ENCODE measurements around the gene METTL14. TPM values are rescaled to one million over a fixed set of nuclear protein-coding genes. Genes with fewer than 3 reads are reported as not detected.

The METTL14 gene
- total RNA-seq, 1 donor from 2014 or later, result 52.1 TPM

GRCh38 chr4:118738090-118738489 is 52.9 kb downstream of the METTL14 start:
- H3K36me3 ChIP-seq (ENCODE audit: control insufficient read depth, insufficient read depth, low read length), result no peaks in the 10 kb centered on the region
- no peak for DNase-seq (ENCODE audit: low read depth)
- no peak overlapping the region for H3K4me3 ChIP-seq (ENCODE audit: low read depth, low read length)
- TF ChIP-seq, protein P1, sequence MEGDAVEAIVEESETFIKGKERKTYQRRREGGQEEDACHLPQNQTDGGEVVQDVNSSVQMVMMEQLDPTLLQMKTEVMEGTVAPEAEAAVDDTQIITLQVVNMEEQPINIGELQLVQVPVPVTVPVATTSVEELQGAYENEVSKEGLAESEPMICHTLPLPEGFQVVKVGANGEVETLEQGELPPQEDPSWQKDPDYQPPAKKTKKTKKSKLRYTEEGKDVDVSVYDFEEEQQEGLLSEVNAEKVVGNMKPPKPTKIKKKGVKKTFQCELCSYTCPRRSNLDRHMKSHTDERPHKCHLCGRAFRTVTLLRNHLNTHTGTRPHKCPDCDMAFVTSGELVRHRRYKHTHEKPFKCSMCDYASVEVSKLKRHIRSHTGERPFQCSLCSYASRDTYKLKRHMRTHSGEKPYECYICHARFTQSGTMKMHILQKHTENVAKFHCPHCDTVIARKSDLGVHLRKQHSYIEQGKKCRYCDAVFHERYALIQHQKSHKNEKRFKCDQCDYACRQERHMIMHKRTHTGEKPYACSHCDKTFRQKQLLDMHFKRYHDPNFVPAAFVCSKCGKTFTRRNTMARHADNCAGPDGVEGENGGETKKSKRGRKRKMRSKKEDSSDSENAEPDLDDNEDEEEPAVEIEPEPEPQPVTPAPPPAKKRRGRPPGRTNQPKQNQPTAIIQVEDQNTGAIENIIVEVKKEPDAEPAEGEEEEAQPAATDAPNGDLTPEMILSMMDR (IDR thresholded peaks at IDR 0.05; ENCODE audit: insufficient read depth, low read length, poor library complexity, severe bottlenecking), result no peak
- H3K27me3 ChIP-seq (ENCODE audit: control insufficient read depth, insufficient read depth, low read length), result no peaks in the 10 kb centered on the region

- DNase-seq (ENCODE audit: low read depth), result no peak
- H3K27me3 ChIP-seq (ENCODE audit: control insufficient read depth, insufficient read depth, low read length), result no peaks in the 10 kb centered on the region
- H3K4me3 ChIP-seq (ENCODE audit: low read depth, low read length), result no peak overlapping the region
- no peaks in the 10 kb centered on the region for H3K36me3 ChIP-seq (ENCODE audit: control insufficient read depth, insufficient read depth, low read length)
- TF ChIP-seq, protein P1 (IDR thresholded peaks at IDR 0.05; ENCODE audit: insufficient read depth, low read length, poor library complexity, severe bottlenecking), result no peak
These were observed 54.0 kb downstream of the METTL14 start for GRCh38 chr4:118739022-118739713.

DNA sequence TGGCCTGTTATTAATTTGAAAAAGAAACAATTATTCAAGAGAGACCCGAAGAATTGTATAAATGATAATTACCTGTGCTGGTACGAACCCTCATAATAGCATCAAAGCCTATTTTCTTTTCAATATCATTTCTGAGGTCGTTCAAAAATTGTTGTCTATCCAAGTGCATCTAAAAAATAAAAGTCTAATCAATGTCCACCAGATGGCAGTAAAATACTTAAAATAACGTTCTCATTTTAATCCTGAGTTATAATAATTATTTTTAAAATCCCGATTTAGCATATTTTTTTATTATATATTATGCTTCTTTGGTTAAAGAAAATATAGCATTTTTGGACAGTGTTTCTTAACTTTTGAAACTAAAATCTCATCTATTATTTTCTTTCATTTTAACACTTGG is 55.7 kb downstream of the METTL14 start:
- Histone ChIP-seq H3K27me3 (ENCODE audit: control insufficient read depth, insufficient read depth, low read length) (no peaks in the 10 kb centered on the region), H3K36me3 (ENCODE audit: control insufficient read depth, insufficient read depth, low read length) (no peaks in the 10 kb centered on the region), H3K4me3 (ENCODE audit: low read depth, low read length) (no peak overlapping the region)
- TF ChIP-seq, protein P1 (IDR thresholded peaks at IDR 0.05; ENCODE audit: insufficient read depth, low read length, poor library complexity, severe bottlenecking), result no peak
- DNase-seq (ENCODE audit: low read depth), result no peak

- TF ChIP-seq, protein P1 (IDR thresholded peaks at IDR 0.05; ENCODE audit: insufficient read depth, low read length, poor library complexity, severe bottlenecking), result no peak
- no peak for DNase-seq (ENCODE audit: low read depth)
- Histone ChIP-seq H3K4me3 (ENCODE audit: low read depth, low read length) (no peak overlapping the region), H3K36me3 (ENCODE audit: control insufficient read depth, insufficient read depth, low read length) (peaks cover under 1% of the 10 kb centered on the region), H3K27me3 (ENCODE audit: control insufficient read depth, insufficient read depth, low read length) (no peaks in the 10 kb centered on the region)
These were observed 56.2 kb downstream of the METTL14 start for GRCh38 chr4:118741301-118741855.

DNA sequence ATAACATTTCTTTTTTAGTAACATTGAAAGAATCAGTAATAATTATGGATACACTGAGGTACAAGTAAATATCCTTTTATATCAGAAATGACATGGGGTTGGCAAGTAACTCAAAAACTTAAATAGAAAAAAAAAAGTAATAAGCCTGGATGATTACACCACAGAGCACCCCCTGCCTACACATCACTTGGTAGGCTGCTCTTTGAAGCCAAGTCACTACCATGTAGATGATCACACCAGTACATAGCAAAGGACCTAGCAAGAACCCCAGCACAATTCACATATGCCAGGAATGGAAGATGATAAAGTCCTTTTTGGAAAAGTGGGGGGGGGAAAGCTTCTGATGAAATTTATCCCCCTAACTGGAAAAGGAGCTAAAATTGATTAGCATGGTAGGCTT is 56.9 kb downstream of the METTL14 start:
- no peak overlapping the region for H3K4me3 ChIP-seq (ENCODE audit: low read depth, low read length)
- TF ChIP-seq, protein P1 (IDR thresholded peaks at IDR 0.05; ENCODE audit: insufficient read depth, low read length, poor library complexity, severe bottlenecking), result no peak
- DNase-seq (ENCODE audit: low read depth), result no peak
- H3K27me3 ChIP-seq (ENCODE audit: control insufficient read depth, insufficient read depth, low read length), result no peaks in the 10 kb centered on the region
- H3K36me3 ChIP-seq (ENCODE audit: control insufficient read depth, insufficient read depth, low read length), result peaks cover 1% of the 10 kb centered on the region

DNA sequence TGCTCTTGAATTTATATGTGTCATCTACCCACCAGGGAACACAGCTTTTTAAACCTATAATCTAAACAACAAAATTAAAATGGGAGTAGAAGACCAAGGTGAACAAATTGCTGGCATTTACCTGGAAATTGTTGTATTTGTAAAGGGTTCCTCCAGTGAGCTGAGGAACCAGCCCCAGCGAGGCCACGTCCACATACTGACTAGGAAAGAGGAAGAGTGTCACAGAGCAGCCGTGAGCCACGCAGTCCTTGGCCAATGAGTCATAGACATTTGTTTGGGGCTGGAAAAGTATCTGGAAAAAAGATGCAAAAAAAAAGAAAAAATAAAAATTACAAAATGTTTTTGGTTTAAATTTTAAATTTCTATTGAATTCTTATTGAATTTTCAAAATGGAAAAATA is 58.7 kb downstream of the METTL14 start:
- H3K4me3 ChIP-seq (ENCODE audit: low read depth, low read length), result no peak overlapping the region
- H3K27me3 ChIP-seq (ENCODE audit: control insufficient read depth, insufficient read depth, low read length), result no peaks in the 10 kb centered on the region
- no peak for DNase-seq (ENCODE audit: low read depth)
- H3K36me3 ChIP-seq (ENCODE audit: control insufficient read depth, insufficient read depth, low read length), result peaks cover 1% of the 10 kb centered on the region
- TF ChIP-seq, protein P1 (IDR thresholded peaks at IDR 0.05; ENCODE audit: insufficient read depth, low read length, poor library complexity, severe bottlenecking), result no peak
